ENCODE data around the gene RUFY4.
"Not testable (repeated sequence)": the region's sequence is repeated elsewhere in the genome, so short reads cannot be mapped to it uniquely, and the experiment has no call there.

Gene RUFY4

GRCh38 chr2:218086478-218086877, 17.4 kb downstream of the RUFY4 start:
- DNase-seq (ENCODE audit: low spot score) = no peak

GRCh38 chr2:218089259-218089658, 20.2 kb downstream of the RUFY4 start:
- no peak for DNase-seq (ENCODE audit: low spot score)

- DNase-seq (ENCODE audit: low spot score) = no peak
Measured at GRCh38 chr2:218091746-218092145, 22.7 kb downstream of the RUFY4 start.

GRCh38 chr2:218093879-218094278, 24.8 kb downstream of the RUFY4 start:
- DNase-seq (ENCODE audit: low spot score) = no peak

GRCh38 chr2:218095853-218096252, 26.8 kb downstream of the RUFY4 start:
- no peak for DNase-seq (ENCODE audit: low spot score)

GRCh38 chr2:218097975-218098374, 28.9 kb downstream of the RUFY4 start:
- DNase-seq (ENCODE audit: low spot score) = no peak

GRCh38 chr2:218108834-218109233, 39.8 kb downstream of the RUFY4 start:
- DNase-seq (ENCODE audit: low spot score) = not testable (repeated sequence)

GRCh38 chr2:218121789-218122188, 52.7 kb downstream of the RUFY4 start:
- not testable (repeated sequence) for DNase-seq (ENCODE audit: low spot score)

- DNase-seq (ENCODE audit: low spot score) = not testable (repeated sequence)
Measured at GRCh38 chr2:218122286-218122685, 53.2 kb downstream of the RUFY4 start.

GRCh38 chr2:218123986-218124385, 54.9 kb downstream of the RUFY4 start:
- no peak for DNase-seq (ENCODE audit: low spot score)

- DNase-seq (ENCODE audit: low spot score) = no peak
Measured at GRCh38 chr2:218125095-218125494, 56.0 kb downstream of the RUFY4 start.

GRCh38 chr2:218125626-218126080, 56.6 kb downstream of the RUFY4 start, which contains the start of gene CXCR2:
Gene CXCR2 (plus strand): TSS chr2:218126028. CDS start chr2:218134802, 8,774 bp downstream.
- DNase-seq (ENCODE audit: low spot score) = no peak

- DNase-seq (ENCODE audit: low spot score) = no peak
Measured at GRCh38 chr2:218127929-218128455, 58.9 kb downstream of the RUFY4 start.

- peak; percentile 6 for DNase-seq (ENCODE audit: low spot score)
Measured at GRCh38 chr2:218128781-218129457, 59.9 kb downstream of the RUFY4 start.

GRCh38 chr2:218129458-218130135, 60.5 kb downstream of the RUFY4 start:
- DNase-seq (ENCODE audit: low spot score) = no peak

GRCh38 chr2:218130377-218130776, 61.3 kb downstream of the RUFY4 start:
- DNase-seq (ENCODE audit: low spot score) = no peak

- DNase-seq (ENCODE audit: low spot score) = no peak
Measured at GRCh38 chr2:218130822-218131221, 61.8 kb downstream of the RUFY4 start.

GRCh38 chr2:218137514-218137913, 68.5 kb downstream of the RUFY4 start:
- DNase-seq (ENCODE audit: low spot score) = no peak

GRCh38 chr2:218138047-218138446, 69.0 kb downstream of the RUFY4 start:
- DNase-seq (ENCODE audit: low spot score) = no peak

Data from CD4-positive, alpha-beta T cell treated with Interleukin-2 at 100 ng/mL for 4 hours (primary cell).